GM18511 (cell line): ENCODE data around the gene S100A10.
A peak's percentile ranks its signal among the peaks of the same experiment; 100 is the strongest.

Experiments
- ATAC-seq: cut with Tn5 transposase; IDR thresholded peaks from one replicate; pipeline ENCODE4 v1.9.1; 2021; ENCODE audit warnings: mild to moderate bottlenecking, moderate library complexity; ENCODE audit not compliant: unreplicated experiment

The S100A10 gene

GRCh38 chr1:151988405-151988923 is 5.2 kb downstream of the S100A10 start:
- no peak for ATAC-seq

GRCh38 chr1:151986501-151987190 is 7.0 kb downstream of the S100A10 start:
- ATAC-seq: no peak

GRCh38 chr1:151985768-151986167 is 7.9 kb downstream of the S100A10 start:
- ATAC-seq: no peak

- no peak for ATAC-seq
These were observed 8.4 kb downstream of the S100A10 start for GRCh38 chr1:151985270-151985669.

- peak; percentile 89 for ATAC-seq
These were observed 9.2 kb downstream of the S100A10 start for GRCh38 chr1:151984313-151984956.

GRCh38 chr1:151982300-151983005 is 11.2 kb downstream of the S100A10 start:
- ATAC-seq: no peak

- no peak for ATAC-seq
These were observed 12.5 kb downstream of the S100A10 start for GRCh38 chr1:151981178-151981525.

- ATAC-seq: no peak
These were observed 13.1 kb downstream of the S100A10 start for GRCh38 chr1:151980287-151981177.

- no peak for ATAC-seq
These were observed 14.7 kb downstream of the S100A10 start for GRCh38 chr1:151978922-151979321.

- no peak for ATAC-seq
These were observed 15.9 kb downstream of the S100A10 start for GRCh38 chr1:151977662-151978230.

GRCh38 chr1:151976858-151977257 is 16.8 kb downstream of the S100A10 start:
- no peak for ATAC-seq

- ATAC-seq: no peak
These were observed 17.7 kb downstream of the S100A10 start for GRCh38 chr1:151976015-151976343.

- no peak for ATAC-seq
These were observed 18.2 kb downstream of the S100A10 start for GRCh38 chr1:151975311-151976014.

GRCh38 chr1:151972542-151973248 is 21.0 kb downstream of the S100A10 start:
- no peak for ATAC-seq

- ATAC-seq: no peak
These were observed 23.0 kb downstream of the S100A10 start for GRCh38 chr1:151970626-151971025.

- ATAC-seq: no peak
These were observed 23.5 kb downstream of the S100A10 start for GRCh38 chr1:151970128-151970527.

GRCh38 chr1:151968791-151969399 is 24.8 kb downstream of the S100A10 start:
- ATAC-seq: no peak

GRCh38 chr1:151968058-151968457 is 25.6 kb downstream of the S100A10 start:
- no peak for ATAC-seq

GRCh38 chr1:151967091-151967490 is 26.6 kb downstream of the S100A10 start:
- ATAC-seq: no peak
